Fibroblast of mammary gland (primary cell): Measurements from ENCODE around the gene L2HGDH.

ENCODE experiments used
- DNase-seq: peaks from one replicate; pipeline ENCODE4 v3.0.0-alpha.2; 2010; ENCODE audit warnings: low read depth
- H3K4me3 ChIP-seq: 2 replicates; pipeline ENCODE4 v1.5.1; 2011; ENCODE audit warnings: low read depth, mild to moderate bottlenecking, low read length, moderate library complexity; ENCODE audit not compliant: control insufficient read depth
- CTCF ChIP-seq: conservative IDR thresholded peaks from 2 replicates; pipeline ENCODE4 v1.5.1; 2011; ENCODE audit warnings: low read depth, low read length, inconsistent platforms; ENCODE audit not compliant: control insufficient read depth, insufficient read depth

Gene L2HGDH

GRCh38 chr14:50247245-50247644, 64.8 kb downstream of the L2HGDH start:
- TF ChIP-seq CTCF: no peak

DNA sequence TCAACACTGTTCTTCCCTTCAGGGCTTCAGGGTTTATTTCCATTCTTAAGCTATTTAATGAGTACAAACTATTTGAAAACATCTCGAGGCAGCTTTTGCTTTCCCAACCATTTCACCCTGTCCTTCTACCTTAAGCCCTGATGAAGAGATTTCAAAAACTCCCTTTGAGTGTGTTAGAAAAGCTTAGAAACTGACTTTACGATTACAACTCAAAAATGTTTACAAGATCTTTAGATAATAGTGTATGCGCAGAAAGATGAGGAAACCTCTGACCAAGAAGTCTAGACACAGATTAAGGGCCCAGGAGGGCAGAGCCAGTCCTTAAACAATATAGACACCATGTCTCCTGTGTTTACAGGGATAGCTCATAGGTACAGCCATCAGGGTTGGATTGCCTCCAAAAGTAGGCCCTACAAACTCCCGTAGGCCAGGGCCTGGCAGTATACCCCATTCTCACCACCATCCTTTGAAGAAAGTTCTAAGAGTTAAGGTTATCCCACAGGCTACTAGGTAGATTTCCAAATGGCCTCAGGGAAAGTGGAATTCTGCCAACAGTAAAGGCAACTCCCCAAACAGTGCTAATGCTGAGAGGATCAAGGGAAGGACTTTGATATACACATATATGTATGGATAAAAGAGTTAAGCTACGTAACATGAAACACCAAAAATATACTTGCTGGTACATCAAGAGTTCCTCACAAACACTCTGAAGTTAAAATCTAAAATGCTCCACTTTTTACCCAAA, 69.3 kb downstream of the L2HGDH start:
- TF ChIP-seq CTCF: no peak
- DNase-seq: no peak
- H3K4me3 ChIP-seq: no peak overlapping the region

More at GRCh38 chr14:50247245-50247644, 64.8 kb downstream of the L2HGDH start:
- no peak for DNase-seq
- no peak overlapping the region for H3K4me3 ChIP-seq

GRCh38 chr14:50242096-50242495, 69.9 kb downstream of the L2HGDH start:
- TF ChIP-seq CTCF: no peak
- DNase-seq: no peak
- no peak overlapping the region for H3K4me3 ChIP-seq

GRCh38 chr14:50237427-50237826, 74.6 kb downstream of the L2HGDH start:
- no peak overlapping the region for H3K4me3 ChIP-seq
- no peak for TF ChIP-seq CTCF
- DNase-seq: no peak

- TF ChIP-seq CTCF: no peak
- H3K4me3 ChIP-seq: no peak overlapping the region
- no peak for DNase-seq
Measured at GRCh38 chr14:50233951-50234250, 78.1 kb downstream of the L2HGDH start.

DNA sequence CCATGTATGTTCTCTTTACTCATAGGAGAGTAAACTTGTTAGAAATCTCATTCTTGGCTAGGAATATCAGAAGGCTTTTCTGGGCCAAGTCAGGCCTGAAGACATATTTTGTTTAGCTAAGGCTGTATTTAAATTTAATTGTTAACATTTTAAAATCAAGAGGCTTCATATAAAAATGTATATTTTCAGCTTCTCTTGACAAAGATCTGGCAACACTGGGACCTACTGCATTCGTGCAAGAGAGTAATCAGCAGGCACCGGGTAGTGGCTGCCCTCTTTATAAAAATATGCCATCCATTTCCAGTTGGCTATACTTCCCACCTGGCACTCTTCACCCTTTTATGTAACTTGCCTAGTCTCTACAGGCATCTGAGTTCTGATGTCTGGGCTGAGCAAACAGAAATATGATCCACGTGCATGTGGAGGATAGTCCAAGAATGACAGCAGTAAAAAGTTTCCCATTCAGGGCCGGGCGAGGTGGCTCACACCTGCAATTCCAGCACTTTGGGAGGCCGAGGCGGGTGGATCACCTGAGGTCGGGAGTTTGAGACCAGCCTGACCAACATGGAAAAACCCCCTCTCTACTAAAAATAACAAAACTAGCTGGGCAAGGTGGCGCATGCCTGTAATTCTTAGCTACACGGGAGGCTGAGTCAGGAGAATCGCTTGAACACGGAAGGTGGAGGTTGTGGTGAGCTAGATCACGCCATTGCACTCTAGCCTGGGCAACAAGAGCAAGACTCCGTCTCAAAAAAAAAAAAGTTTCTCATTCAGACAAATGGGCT, 78.7 kb downstream of the L2HGDH start:
- no peak overlapping the region for H3K4me3 ChIP-seq
- no peak for DNase-seq
- no peak for TF ChIP-seq CTCF

GRCh38 chr14:50232276-50232642, 79.8 kb downstream of the L2HGDH start:
- DNase-seq: no peak
- TF ChIP-seq CTCF: no peak

More at GRCh38 chr14:50232276-50232642, 79.8 kb downstream of the L2HGDH start:
- H3K4me3 ChIP-seq: peak overlapping the region; percentile 64
